ENCODE data around the gene GAST.

DNA sequence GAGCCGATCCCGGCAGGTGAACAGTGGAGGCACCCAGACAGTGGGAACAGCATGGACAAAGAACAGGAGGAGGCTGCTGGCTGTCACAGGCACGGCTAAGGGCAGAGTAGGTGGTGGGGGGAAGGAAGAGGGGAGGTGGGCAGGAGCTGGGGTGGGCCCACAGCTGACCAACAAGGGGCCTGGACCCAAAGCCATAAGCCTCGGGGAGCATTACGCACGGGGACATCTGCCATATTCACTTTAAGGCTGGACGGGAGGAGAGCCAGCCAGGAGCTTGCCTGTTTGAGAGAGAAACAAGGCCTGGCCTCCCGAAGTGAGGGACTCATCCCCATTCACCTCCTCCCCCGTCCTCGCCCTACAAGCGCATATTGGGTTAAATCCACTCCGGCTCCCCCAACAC lies 41.9 kb downstream of the GAST start:
- TF ChIP-seq POLR2A (IDR thresholded peaks at IDR 0.05): no peak
- TF ChIP-seq, protein P1, sequence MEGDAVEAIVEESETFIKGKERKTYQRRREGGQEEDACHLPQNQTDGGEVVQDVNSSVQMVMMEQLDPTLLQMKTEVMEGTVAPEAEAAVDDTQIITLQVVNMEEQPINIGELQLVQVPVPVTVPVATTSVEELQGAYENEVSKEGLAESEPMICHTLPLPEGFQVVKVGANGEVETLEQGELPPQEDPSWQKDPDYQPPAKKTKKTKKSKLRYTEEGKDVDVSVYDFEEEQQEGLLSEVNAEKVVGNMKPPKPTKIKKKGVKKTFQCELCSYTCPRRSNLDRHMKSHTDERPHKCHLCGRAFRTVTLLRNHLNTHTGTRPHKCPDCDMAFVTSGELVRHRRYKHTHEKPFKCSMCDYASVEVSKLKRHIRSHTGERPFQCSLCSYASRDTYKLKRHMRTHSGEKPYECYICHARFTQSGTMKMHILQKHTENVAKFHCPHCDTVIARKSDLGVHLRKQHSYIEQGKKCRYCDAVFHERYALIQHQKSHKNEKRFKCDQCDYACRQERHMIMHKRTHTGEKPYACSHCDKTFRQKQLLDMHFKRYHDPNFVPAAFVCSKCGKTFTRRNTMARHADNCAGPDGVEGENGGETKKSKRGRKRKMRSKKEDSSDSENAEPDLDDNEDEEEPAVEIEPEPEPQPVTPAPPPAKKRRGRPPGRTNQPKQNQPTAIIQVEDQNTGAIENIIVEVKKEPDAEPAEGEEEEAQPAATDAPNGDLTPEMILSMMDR (IDR thresholded peaks at IDR 0.05): no peak

All from testis (tissue), 2 donors.